GM21381 (cell line): Measurements from ENCODE around the gene CSNK1G2.

ENCODE experiments used
- ATAC-seq: cut with Tn5 transposase; IDR thresholded peaks from one replicate; pipeline ENCODE4 v1.9.1; 2021; ENCODE audit warnings: mild to moderate bottlenecking, moderate library complexity; ENCODE audit not compliant: unreplicated experiment

Gene CSNK1G2

GRCh38 chr19:1943661-1944087, 2.7 kb downstream of the CSNK1G2 start:
- no peak for ATAC-seq

- no peak for ATAC-seq
Observed at GRCh38 chr19:1944088-1944915, 3.3 kb downstream of the CSNK1G2 start.

GRCh38 chr19:1944916-1945561, 4.1 kb downstream of the CSNK1G2 start:
- ATAC-seq: no peak

GRCh38 chr19:1945899-1946298, 4.9 kb downstream of the CSNK1G2 start:
- no peak for ATAC-seq

GRCh38 chr19:1947651-1948209, 6.8 kb downstream of the CSNK1G2 start:
- ATAC-seq: no peak

- no peak for ATAC-seq
Observed at GRCh38 chr19:1949304-1950101, 8.5 kb downstream of the CSNK1G2 start.

- no peak for ATAC-seq
Observed at GRCh38 chr19:1950640-1951039, 9.7 kb downstream of the CSNK1G2 start.

- ATAC-seq: no peak
Observed at GRCh38 chr19:1952635-1953034, 11.7 kb downstream of the CSNK1G2 start.

GRCh38 chr19:1953037-1953436, 12.1 kb downstream of the CSNK1G2 start:
- no peak for ATAC-seq

- ATAC-seq: no peak
Observed at GRCh38 chr19:1953441-1954094, 12.6 kb downstream of the CSNK1G2 start.

- no peak for ATAC-seq
Observed at GRCh38 chr19:1954532-1954933, 13.6 kb downstream of the CSNK1G2 start.

- ATAC-seq: no peak
Observed at GRCh38 chr19:1955171-1956121, 14.5 kb downstream of the CSNK1G2 start.

- ATAC-seq: no peak
Observed at GRCh38 chr19:1956122-1956494, 15.1 kb downstream of the CSNK1G2 start.

- ATAC-seq: no peak
Observed at GRCh38 chr19:1956868-1957492, 16.0 kb downstream of the CSNK1G2 start.

GRCh38 chr19:1957562-1958248, 16.7 kb downstream of the CSNK1G2 start:
- ATAC-seq: no peak

GRCh38 chr19:1959928-1960589, 19.1 kb downstream of the CSNK1G2 start:
- no peak for ATAC-seq

- no peak for ATAC-seq
Observed at GRCh38 chr19:1961000-1961883, 20.3 kb downstream of the CSNK1G2 start.
